GM19351 (cell line): Measurements from ENCODE around the gene C7orf57.
A peak's percentile ranks its signal among the peaks of the same experiment; 100 is the strongest.

Experiments
- ATAC-seq: cut with Tn5 transposase; IDR thresholded peaks from one replicate; pipeline ENCODE4 v1.9.1; 2021; ENCODE audit warnings: mild to moderate bottlenecking, moderate library complexity; ENCODE audit not compliant: unreplicated experiment

C7orf57 gene

DNA sequence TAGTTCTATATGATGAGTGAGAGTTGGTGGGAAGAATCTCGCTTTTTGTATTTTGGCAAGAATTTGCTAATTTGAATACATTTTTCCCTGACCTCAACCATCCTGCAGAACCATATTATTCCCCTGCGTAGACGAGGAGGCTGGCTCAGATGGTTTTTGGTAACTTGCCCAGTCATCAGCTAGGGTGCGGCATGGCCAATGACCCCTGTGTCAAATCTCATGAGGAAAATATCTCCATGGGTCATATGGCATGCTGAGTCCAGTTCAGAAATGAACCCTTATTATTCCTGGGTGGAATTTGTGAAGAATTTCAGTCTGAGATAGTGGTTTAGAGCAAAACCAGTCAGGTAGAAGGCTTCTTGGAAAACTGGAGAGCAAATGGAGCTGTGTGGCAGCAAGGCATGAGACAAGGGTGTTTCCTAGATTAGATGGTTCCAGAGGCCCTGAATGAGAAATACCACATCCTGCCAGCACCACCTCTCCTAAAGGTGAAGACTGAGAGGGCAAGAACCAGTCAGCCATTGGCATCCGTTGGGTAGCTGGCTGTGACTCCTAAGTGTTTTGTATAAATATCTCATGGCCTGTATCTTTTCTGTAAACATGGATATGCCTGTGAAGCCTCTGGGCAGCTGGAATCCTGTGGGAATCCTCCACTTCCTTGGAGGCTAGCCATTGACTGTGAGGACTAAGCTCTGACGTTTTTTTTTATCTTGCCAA is 47.9 kb downstream of the C7orf57 start:
- no peak for ATAC-seq

GRCh38 chr7:48084727-48085432 is 49.5 kb downstream of the C7orf57 start:
- peak; percentile 56 for ATAC-seq

DNA sequence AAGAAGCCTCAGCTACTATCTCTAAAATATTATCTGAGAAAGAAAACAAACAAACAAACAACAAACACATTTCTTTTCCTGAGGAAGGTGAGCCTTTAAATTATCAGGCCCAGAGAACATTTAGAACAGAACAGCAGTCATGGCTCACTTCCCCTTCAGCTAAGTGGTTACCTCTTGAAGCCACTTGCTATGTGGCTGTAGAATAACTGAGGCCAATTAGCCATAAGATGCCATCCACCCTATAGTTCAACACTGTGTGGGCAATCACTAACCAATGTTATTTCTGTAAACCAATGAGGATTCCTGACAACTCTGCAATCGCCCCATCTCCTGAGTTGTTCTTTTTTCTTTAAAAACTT is 50.1 kb downstream of the C7orf57 start:
- ATAC-seq = no peak

- no peak for ATAC-seq
These were observed 50.6 kb downstream of the C7orf57 start for GRCh38 chr7:48085942-48086341.

GRCh38 chr7:48087349-48087748 is 52.0 kb downstream of the C7orf57 start:
- peak; percentile 21 for ATAC-seq

DNA sequence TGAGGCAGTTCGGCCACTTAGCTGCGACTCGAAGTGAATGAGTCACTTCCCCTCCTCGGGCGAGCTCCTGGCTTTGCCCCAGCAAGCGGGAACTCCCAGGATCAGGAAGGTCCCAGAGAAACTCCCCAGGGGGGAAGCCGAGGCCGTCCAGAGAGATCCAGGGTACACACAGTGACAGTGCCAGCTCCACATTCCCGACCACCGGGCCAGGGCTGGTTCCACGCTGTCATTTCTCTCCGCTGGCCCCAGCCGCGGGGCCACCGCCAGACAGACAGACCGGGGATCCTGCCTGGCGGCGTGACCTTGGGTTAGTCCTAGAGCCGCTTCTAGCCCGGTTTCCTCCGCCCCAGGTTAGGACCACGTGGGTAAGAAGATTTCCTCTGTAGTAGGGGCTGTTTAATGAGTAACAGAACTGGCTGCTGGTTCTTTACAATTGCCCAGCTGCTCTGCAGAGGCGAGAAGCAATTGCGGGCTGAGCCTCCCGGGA is 53.3 kb downstream of the C7orf57 start:
- ATAC-seq = peak; percentile 48

- peak; percentile 54 for ATAC-seq
These were observed 54.0 kb downstream of the C7orf57 start, which contains the start of gene UPP1 for GRCh38 chr7:48089046-48090003. Gene UPP1 (plus strand): TSS chr7:48089265. CDS start chr7:48094784, 5,519 bp downstream.

GRCh38 chr7:48090095-48090805 is 54.9 kb downstream of the C7orf57 start:
- no peak for ATAC-seq

- no peak for ATAC-seq
These were observed 56.4 kb downstream of the C7orf57 start for GRCh38 chr7:48091506-48092433.

- ATAC-seq = no peak
These were observed 59.5 kb downstream of the C7orf57 start for GRCh38 chr7:48094861-48095293.

- ATAC-seq = no peak
These were observed 60.9 kb downstream of the C7orf57 start for GRCh38 chr7:48096273-48096672.

- no peak for ATAC-seq
These were observed 62.3 kb downstream of the C7orf57 start for GRCh38 chr7:48097521-48098231.

GRCh38 chr7:48098846-48099245 is 63.5 kb downstream of the C7orf57 start:
- no peak for ATAC-seq

GRCh38 chr7:48099781-48100180 is 64.4 kb downstream of the C7orf57 start:
- no peak for ATAC-seq

DNA sequence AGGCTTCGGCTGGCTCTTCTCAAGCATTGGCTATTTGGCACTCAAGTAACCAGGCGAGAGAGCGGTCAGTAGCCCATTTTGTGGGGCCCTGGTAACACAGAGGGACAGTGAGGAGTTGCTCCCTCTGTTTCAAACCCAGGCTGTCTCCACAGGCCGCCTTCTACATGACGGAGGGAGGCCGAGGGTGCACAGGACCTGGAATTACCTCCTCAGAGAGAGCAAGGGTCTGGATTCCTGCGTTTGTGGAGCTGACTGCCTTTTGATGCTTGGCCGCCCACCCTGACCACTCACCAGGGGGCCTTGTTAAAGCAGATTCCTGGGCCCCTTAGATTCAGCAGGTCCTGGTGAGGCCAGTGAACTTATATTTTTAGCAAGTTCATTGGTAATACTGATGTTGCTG is 66.0 kb downstream of the C7orf57 start:
- no peak for ATAC-seq

DNA sequence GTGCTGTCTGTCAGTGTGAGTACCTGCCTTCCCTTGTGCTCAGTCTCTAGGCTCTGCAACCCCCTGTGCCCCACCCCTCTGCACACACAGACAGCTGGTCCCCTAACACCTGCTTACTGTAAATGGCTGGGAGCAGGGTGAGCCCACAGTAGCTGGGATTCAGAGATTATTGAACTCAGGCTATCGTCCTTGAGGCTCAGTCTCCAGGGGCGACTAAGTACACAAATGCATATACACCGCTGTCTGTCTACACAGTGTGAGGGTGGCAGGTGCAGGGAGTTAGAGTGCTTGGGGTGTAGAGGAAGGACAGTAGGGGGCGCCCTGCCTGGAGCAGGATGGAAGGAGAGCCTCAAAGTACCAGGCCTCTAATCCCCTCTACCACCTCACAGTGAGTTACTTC is 66.6 kb downstream of the C7orf57 start:
- ATAC-seq = no peak

DNA sequence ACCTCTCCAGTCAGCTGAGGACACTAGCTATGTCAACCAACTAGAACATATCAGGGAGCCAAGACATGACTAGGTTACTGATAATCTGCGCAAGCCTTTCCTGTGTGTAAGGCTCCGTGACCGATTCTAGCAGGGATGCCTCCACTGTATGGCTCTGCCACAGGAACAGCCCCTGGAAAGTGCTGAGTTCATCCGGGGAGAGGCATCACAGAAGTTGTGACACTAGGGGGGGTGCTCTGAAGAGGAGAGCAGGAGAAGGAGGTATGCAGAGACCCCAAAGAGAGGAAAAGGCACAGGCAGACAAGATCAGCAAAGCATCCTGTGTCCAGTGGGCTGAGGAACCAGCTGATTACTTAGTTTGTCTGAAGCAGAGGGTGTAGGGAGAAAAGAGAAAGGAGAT is 67.2 kb downstream of the C7orf57 start:
- no peak for ATAC-seq

DNA sequence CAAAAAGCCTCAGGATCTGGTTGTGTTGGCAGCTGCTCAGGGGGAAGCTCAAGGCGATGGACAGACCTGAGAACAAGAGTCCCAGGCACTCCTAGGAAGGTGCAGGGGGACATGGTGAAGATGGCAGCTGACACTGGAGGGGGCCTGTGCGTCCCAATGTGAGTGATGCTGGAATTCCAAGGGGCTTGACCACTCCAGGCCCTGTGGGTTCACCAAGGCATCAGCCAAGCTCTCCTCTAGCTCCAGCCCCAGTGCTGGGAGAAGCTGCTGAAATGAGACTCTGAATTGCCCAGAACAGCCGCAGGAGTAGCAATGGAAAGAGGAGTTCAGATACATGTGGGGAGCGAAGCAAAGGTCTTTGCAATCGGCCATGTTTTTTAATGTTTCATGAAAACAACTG is 69.7 kb downstream of the C7orf57 start:
- no peak for ATAC-seq
